ENCODE data around the gene DLG4. TPM values are rescaled to one million over a fixed set of nuclear protein-coding genes. Genes with fewer than 3 reads are reported as not detected.

The DLG4 gene
- total RNA-seq, 4 donors from 2014 or later, result 2.7 to 7.7 (median 4.7) TPM

GRCh38 chr17:7251661-7252175, 32.1 kb upstream of the DLG4 start, which contains the start of gene CTDNEP1:
CTDNEP1 (minus strand) TSS chr17:7251734; CDS start chr17:7251296, 438 bp downstream.
- 0 to 1% methylated on average over 40 to 41 of the region's 41 CpGs for WGBS, 2 donors
- intact Hi-C loops (cut with DNase I; ENCODE audit: low total_unique reads), result no loop called here

GRCh38 chr17:7250695-7251627, 31.3 kb upstream of the DLG4 start:
- intact Hi-C loops (cut with DNase I; ENCODE audit: low total_unique reads), result no loop called here
- H3K4me3 ChIP-seq (ENCODE audit: low read depth, poor library complexity, severe bottlenecking), result peak overlapping the region; percentile 91
- 1 to 2% methylated on average over 35 to 44 of the region's 55 CpGs for WGBS, 2 donors
- TF ChIP-seq CTCF (IDR thresholded peaks at IDR 0.05) (no peak), POLR2A (IDR thresholded peaks at IDR 0.05) (no peak)
- DNase-seq (ENCODE audit: low spot score in 2 of 2), result peak in 1 of 2 donors; percentile 92

More at GRCh38 chr17:7251661-7252175, 32.1 kb upstream of the DLG4 start, which contains the start of gene CTDNEP1:
- H3K4me3 ChIP-seq (ENCODE audit: low read depth, poor library complexity, severe bottlenecking), result peak within 1 kb of the TSS; percentile 91
- DNase-seq (ENCODE audit: low spot score in 2 of 2), result peak; percentile 99
- no peak for TF ChIP-seq POLR2A (IDR thresholded peaks at IDR 0.05)
- no peak for TF ChIP-seq CTCF (IDR thresholded peaks at IDR 0.05)

- TF ChIP-seq POLR2A (IDR thresholded peaks at IDR 0.05) (no peak), CTCF (IDR thresholded peaks at IDR 0.05) (no peak)
- WGBS, 2 donors, result 83% methylated on average over 7 of the region's 7 CpGs
- intact Hi-C loops (cut with DNase I; ENCODE audit: low total_unique reads), result no loop called here
- DNase-seq (ENCODE audit: low spot score in 2 of 2), result no peak
- no peak overlapping the region for H3K4me3 ChIP-seq (ENCODE audit: low read depth, poor library complexity, severe bottlenecking)
These were observed 30.2 kb upstream of the DLG4 start for GRCh38 chr17:7249830-7250229.

GRCh38 chr17:7249214-7249613, 29.6 kb upstream of the DLG4 start:
- no peak for DNase-seq (ENCODE audit: low spot score in 2 of 2)
- 82 to 86% methylated on average over 6 of the region's 6 CpGs for WGBS, 2 donors
- H3K4me3 ChIP-seq (ENCODE audit: low read depth, poor library complexity, severe bottlenecking), result no peak overlapping the region
- TF ChIP-seq CTCF (IDR thresholded peaks at IDR 0.05) (no peak), POLR2A (IDR thresholded peaks at IDR 0.05) (no peak)
- intact Hi-C loops (cut with DNase I; ENCODE audit: low total_unique reads), result no loop called here

- intact Hi-C loops (cut with DNase I; ENCODE audit: low total_unique reads), result no loop called here
- H3K4me3 ChIP-seq (ENCODE audit: low read depth, poor library complexity, severe bottlenecking), result no peak overlapping the region
- DNase-seq (ENCODE audit: low spot score in 2 of 2), result no peak
- WGBS, 2 donors, result 70 to 72% methylated on average over 4 of the region's 4 CpGs
- TF ChIP-seq CTCF (IDR thresholded peaks at IDR 0.05) (no peak), POLR2A (IDR thresholded peaks at IDR 0.05) (no peak)
These were observed 29.2 kb upstream of the DLG4 start for GRCh38 chr17:7248796-7249195.
